ENCODE measurements around the gene WRNIP1.

DNA sequence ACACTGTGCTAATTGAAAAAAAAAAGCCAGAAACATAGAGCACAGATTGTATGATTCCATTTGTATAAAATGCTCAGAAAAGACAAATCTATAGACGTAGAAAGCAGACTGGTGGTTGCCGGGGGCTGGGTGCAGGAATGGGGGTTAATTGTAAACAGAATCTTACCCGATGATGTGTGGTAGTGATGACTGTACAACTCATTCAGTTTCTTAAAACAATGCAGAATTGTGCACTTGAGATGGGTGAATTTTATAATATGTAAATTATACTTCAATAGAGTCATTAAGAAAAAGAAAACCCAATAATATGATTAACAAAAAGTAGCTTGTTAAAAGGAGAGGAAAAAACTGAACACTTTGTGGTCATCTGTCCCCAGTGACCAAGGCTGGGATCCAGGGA lies 10.8 kb upstream of the WRNIP1 start:
- TF ChIP-seq, protein P1, sequence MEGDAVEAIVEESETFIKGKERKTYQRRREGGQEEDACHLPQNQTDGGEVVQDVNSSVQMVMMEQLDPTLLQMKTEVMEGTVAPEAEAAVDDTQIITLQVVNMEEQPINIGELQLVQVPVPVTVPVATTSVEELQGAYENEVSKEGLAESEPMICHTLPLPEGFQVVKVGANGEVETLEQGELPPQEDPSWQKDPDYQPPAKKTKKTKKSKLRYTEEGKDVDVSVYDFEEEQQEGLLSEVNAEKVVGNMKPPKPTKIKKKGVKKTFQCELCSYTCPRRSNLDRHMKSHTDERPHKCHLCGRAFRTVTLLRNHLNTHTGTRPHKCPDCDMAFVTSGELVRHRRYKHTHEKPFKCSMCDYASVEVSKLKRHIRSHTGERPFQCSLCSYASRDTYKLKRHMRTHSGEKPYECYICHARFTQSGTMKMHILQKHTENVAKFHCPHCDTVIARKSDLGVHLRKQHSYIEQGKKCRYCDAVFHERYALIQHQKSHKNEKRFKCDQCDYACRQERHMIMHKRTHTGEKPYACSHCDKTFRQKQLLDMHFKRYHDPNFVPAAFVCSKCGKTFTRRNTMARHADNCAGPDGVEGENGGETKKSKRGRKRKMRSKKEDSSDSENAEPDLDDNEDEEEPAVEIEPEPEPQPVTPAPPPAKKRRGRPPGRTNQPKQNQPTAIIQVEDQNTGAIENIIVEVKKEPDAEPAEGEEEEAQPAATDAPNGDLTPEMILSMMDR (IDR thresholded peaks at IDR 0.05; ENCODE audit: insufficient read depth, low read length, poor library complexity, severe bottlenecking): no peak
- no peak for TF ChIP-seq EZH2phosphoT487 (conservative IDR thresholded peaks at IDR 0.05; ENCODE audit: low read length)
